ENCODE results near the gene TBC1D2. TPM values are rescaled to one million over a fixed set of nuclear protein-coding genes. Genes with fewer than 3 reads are reported as not detected.

Gene TBC1D2
- total and polyA plus RNA-seq, 2 donors (not counting 3 experiments of a cell fraction or from before 2014, with no cell fraction given): 3.4 to 4.5 TPM

DNA sequence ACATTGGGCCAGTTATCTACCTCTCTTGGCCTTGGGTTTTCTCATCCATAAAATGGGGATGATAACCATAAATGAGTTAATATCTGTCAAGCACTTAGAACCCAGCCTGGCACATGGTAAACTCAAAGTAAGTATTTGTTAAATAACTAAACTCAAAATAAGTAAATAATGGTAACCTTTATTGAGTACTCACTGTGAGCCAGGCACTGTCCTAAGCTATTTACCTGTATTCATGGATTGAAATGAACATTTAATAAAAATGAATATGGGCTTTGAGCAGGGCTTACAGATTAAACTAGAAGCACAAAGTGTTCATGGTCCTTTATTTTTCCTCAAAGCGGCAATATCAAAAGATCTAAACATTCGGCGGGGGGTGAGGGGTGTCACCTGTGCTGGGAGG lies 79.7 kb downstream of the TBC1D2 start:
- H3K9me1 ChIP-seq (replicated peaks; ENCODE audit: control insufficient read depth, extremely low read depth, insufficient read depth, low read length): no peaks in the 10 kb centered on the region
- TF ChIP-seq EZH2 (IDR thresholded peaks at IDR 0.05; ENCODE audit: borderline replicate concordance, low read depth, low read length, severe bottlenecking): no peak
- no peak for TF ChIP-seq GATA2 (IDR thresholded peaks at IDR 0.05; ENCODE audit: insufficient read depth, insufficient read length, low read depth, low read length)
- TF ChIP-seq, protein P1, sequence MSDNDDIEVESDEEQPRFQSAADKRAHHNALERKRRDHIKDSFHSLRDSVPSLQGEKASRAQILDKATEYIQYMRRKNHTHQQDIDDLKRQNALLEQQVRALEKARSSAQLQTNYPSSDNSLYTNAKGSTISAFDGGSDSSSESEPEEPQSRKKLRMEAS (IDR thresholded peaks at IDR 0.05; ENCODE audit: insufficient read depth, insufficient read length): no peak
- TF ChIP-seq POLR2AphosphoS5 (IDR thresholded peaks at IDR 0.05; ENCODE audit: insufficient read depth, low read depth, low read length): no peak
- TF ChIP-seq MYC (IDR thresholded peaks at IDR 0.05; ENCODE audit: low read depth, low read length): no peak
- TF ChIP-seq CTCF (IDR thresholded peaks at IDR 0.05; ENCODE audit: extremely low read depth in 1 of 2, insufficient read depth in 1 of 2, low read depth in 1 of 2, low read length in 2 of 2): no peak
- no peak for TF ChIP-seq FOS (IDR thresholded peaks at IDR 0.05; ENCODE audit: borderline replicate concordance, insufficient read depth, low read length)
- no peak for TF ChIP-seq POLR2A (IDR thresholded peaks at IDR 0.05; ENCODE audit: low read depth, low read length)
- TF ChIP-seq JUN (IDR thresholded peaks at IDR 0.05; ENCODE audit: borderline replicate concordance, insufficient read depth, insufficient read length, low read depth): no peak
- no peak overlapping the region for H3K9ac ChIP-seq (replicated peaks; ENCODE audit: extremely low read depth, insufficient read depth, low read length)
- ChIA-PET POLR2A (no interaction called here), CTCF (interaction anchor here (0.6 kb wide), 1 partner anchor 22 kb away, joined by 4 read pairs; no protein-coding TSS in a partner anchor)
- H4K20me1 ChIP-seq (replicated peaks; ENCODE audit: control insufficient read depth, extremely low read depth, insufficient read depth, low read length): no peaks in the 10 kb centered on the region
- no peak overlapping the region for H3K4me2 ChIP-seq (ENCODE audit: insufficient read depth, low read length)
- dilution Hi-C loops (cut with MboI; ENCODE audit: extremely low pct_ligation_motif_present, low sequenced_read_pairs) (no loop called here), intact Hi-C loops (cut with micrococcal nuclease) (no loop called here)
- H3K4me3 ChIP-seq (replicated peaks in 1 of 3; ENCODE audit: insufficient read depth in 1 of 3, low read depth in 1 of 3, low read length in 3 of 3): no peak overlapping the region
- DNase-seq (ENCODE audit: low read depth, low spot score) (no peak), FAIRE-seq (no peak)
- no peak overlapping the region for H3K27ac ChIP-seq (ENCODE audit: insufficient read depth, low read depth, low read length)
- BruUV-seq (replicated peaks): no TSS peak
- H3K4me1 ChIP-seq (ENCODE audit: control insufficient read depth, extremely low read depth, insufficient read depth, low read length): no peaks in the 10 kb centered on the region
- no peaks in the 10 kb centered on the region for H3K9me3 ChIP-seq (replicated peaks; ENCODE audit: control insufficient read depth, insufficient read depth, low read length)
- no peaks in the 10 kb centered on the region for H3K36me3 ChIP-seq (ENCODE audit: control insufficient read depth in 2 of 2, extremely low read depth in 1 of 2, insufficient read depth in 2 of 2, low read length in 2 of 2)
- no peaks in the 10 kb centered on the region for H3K27me3 ChIP-seq (ENCODE audit: control insufficient read depth in 2 of 2, insufficient read depth in 2 of 2, low read length in 2 of 2)
- H2AFZ ChIP-seq (ENCODE audit: low read depth, low read length): no peak overlapping the region
- H3K79me2 ChIP-seq (ENCODE audit: control insufficient read depth, insufficient read depth, low read length): no peaks in the 10 kb centered on the region

Measured in endothelial cell of umbilical vein (primary cell).